ENCODE measurements around the gene RELN.

DNA sequence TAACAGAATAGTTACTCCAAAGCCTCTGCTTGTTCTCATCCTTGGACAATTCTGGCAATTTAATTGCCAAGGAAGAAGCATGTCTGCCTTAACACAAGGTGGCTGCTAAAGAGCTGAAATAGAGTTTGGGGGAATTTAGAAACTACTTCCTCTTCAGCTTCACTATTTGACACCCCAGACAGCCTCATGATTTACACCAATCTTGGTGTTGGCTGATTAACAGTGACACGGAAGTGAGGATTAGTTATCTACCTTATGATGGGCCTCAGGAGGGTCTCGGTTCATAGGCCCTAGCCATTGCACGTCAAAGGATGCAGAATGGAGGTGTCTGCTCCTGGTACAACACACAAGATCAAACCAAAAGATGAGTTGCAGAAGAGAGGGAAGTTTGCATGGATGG, 102.4 kb downstream of the RELN start:
- TF ChIP-seq NFXL1 (IDR thresholded peaks at IDR 0.05; ENCODE audit: borderline replicate concordance) (no peak), ZNF24 (IDR thresholded peaks at IDR 0.05) (no peak)

All from GM12878 (cell line).